A549 (cell line): ENCODE results near the gene ZNF709.

Experiments
- KDM5A ChIP-seq: fragments of 200-600 bp; sonication (generic); IDR thresholded peaks from 2 replicates; pipeline ENCODE4 v1.6.1; 2016; ENCODE audit warnings: antibody characterized with exemption, mild to moderate bottlenecking
- POLR2A ChIP-seq: IDR thresholded peaks from 2 replicates; pipeline ENCODE4 v1.6.1; 2012; ENCODE audit warnings: mild to moderate bottlenecking, low read length
- TP53 ChIP-seq: fragments of 250-450 bp; sonication (Bioruptor Pico); IDR thresholded peaks from 2 replicates; pipeline ENCODE4 v1.5.0; 2021; ENCODE audit warnings: mild to moderate bottlenecking, moderate library complexity
- TF ChIP-seq, protein P1 (sequence below): fragments of >200 bp; sonication (Bioruptor Twin); formaldehyde crosslinking; IDR thresholded peaks from 3 replicates; pipeline ENCODE4 v1.5.1; 2016
- TF ChIP-seq, protein P2 (sequence below): fragments of 200-600 bp; sonication (generic); IDR thresholded peaks from 2 replicates; pipeline ENCODE4 v1.6.1; 2016; ENCODE audit warnings: antibody characterized with exemption, mild to moderate bottlenecking, moderate library complexity
- TF ChIP-seq, protein P3 (sequence below): fragments of 450-650 bp; IDR thresholded peaks from 2 replicates; pipeline ENCODE4 v1.6.1; 2014; ENCODE audit warnings: antibody characterized with exemption

DNA sequence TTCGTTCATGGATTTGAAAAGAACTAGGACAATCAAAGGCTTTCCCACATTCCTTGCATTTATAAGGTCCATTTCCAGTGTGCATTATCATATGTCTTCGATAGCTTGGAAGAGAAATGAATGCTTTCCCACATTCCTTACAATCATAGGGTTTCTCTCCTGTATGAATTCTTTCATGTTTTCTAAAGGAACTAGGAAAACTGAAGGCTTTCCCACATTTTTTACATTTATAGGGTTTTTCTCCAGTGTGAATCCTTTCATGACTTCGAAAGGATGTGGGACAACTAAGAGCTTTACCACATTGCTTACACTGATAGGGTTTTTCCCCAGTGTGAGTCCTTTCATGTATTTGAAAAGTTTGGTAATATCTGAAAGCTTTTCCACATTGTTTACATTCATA is 19.8 kb downstream of the ZNF709 start:
- TF ChIP-seq KDM5A (no peak), POLR2A (no peak), TP53 (no peak)
- TF ChIP-seq, protein P1, sequence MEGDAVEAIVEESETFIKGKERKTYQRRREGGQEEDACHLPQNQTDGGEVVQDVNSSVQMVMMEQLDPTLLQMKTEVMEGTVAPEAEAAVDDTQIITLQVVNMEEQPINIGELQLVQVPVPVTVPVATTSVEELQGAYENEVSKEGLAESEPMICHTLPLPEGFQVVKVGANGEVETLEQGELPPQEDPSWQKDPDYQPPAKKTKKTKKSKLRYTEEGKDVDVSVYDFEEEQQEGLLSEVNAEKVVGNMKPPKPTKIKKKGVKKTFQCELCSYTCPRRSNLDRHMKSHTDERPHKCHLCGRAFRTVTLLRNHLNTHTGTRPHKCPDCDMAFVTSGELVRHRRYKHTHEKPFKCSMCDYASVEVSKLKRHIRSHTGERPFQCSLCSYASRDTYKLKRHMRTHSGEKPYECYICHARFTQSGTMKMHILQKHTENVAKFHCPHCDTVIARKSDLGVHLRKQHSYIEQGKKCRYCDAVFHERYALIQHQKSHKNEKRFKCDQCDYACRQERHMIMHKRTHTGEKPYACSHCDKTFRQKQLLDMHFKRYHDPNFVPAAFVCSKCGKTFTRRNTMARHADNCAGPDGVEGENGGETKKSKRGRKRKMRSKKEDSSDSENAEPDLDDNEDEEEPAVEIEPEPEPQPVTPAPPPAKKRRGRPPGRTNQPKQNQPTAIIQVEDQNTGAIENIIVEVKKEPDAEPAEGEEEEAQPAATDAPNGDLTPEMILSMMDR = no peak
- TF ChIP-seq, protein P2, sequence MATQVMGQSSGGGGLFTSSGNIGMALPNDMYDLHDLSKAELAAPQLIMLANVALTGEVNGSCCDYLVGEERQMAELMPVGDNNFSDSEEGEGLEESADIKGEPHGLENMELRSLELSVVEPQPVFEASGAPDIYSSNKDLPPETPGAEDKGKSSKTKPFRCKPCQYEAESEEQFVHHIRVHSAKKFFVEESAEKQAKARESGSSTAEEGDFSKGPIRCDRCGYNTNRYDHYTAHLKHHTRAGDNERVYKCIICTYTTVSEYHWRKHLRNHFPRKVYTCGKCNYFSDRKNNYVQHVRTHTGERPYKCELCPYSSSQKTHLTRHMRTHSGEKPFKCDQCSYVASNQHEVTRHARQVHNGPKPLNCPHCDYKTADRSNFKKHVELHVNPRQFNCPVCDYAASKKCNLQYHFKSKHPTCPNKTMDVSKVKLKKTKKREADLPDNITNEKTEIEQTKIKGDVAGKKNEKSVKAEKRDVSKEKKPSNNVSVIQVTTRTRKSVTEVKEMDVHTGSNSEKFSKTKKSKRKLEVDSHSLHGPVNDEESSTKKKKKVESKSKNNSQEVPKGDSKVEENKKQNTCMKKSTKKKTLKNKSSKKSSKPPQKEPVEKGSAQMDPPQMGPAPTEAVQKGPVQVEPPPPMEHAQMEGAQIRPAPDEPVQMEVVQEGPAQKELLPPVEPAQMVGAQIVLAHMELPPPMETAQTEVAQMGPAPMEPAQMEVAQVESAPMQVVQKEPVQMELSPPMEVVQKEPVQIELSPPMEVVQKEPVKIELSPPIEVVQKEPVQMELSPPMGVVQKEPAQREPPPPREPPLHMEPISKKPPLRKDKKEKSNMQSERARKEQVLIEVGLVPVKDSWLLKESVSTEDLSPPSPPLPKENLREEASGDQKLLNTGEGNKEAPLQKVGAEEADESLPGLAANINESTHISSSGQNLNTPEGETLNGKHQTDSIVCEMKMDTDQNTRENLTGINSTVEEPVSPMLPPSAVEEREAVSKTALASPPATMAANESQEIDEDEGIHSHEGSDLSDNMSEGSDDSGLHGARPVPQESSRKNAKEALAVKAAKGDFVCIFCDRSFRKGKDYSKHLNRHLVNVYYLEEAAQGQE = no peak
- TF ChIP-seq, protein P3, sequence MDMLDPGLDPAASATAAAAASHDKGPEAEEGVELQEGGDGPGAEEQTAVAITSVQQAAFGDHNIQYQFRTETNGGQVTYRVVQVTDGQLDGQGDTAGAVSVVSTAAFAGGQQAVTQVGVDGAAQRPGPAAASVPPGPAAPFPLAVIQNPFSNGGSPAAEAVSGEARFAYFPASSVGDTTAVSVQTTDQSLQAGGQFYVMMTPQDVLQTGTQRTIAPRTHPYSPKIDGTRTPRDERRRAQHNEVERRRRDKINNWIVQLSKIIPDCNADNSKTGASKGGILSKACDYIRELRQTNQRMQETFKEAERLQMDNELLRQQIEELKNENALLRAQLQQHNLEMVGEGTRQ = no peak
